CD4-positive, alpha-beta T cell treated with Interferon alpha-2 for 1 hour (primary cell): ENCODE measurements around the gene HTR2C.
"Not testable (repeated sequence)": the region's sequence is repeated elsewhere in the genome, so short reads cannot be mapped to it uniquely, and the experiment has no call there.

Source experiments
- DNase-seq, 2 donors: peaks; one replicate each; pipeline ENCODE4 v3.0.0-alpha.2; 2020 to 2022

HTR2C gene

GRCh38 chrX:114583646-114584374 is at the start of gene HTR2C:
TSS of gene HTR2C (plus strand) at chrX:114584086. CDS start at chrX:114726937, 142,851 bp downstream.
- no peak for DNase-seq

DNA sequence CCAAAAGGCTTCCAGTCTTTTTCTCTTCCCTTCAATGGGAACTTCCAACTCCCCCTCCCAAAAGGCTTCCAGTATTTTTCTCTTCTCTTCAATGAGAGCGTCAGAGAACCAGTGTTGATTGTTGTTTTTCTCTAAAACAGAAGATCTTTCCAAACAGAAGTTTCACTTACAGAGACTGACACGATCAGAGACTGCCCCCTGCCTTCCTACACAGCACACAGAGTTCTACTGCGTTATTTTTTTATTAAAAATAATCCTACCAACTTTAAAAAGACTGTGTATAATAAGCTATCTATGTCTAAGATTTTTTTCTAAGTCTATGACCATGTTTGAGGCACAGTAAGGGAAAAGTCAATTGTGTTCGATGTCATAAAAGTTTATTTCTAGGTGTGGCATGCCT is 3.5 kb upstream of the HTR2C start:
- no peak for DNase-seq

DNA sequence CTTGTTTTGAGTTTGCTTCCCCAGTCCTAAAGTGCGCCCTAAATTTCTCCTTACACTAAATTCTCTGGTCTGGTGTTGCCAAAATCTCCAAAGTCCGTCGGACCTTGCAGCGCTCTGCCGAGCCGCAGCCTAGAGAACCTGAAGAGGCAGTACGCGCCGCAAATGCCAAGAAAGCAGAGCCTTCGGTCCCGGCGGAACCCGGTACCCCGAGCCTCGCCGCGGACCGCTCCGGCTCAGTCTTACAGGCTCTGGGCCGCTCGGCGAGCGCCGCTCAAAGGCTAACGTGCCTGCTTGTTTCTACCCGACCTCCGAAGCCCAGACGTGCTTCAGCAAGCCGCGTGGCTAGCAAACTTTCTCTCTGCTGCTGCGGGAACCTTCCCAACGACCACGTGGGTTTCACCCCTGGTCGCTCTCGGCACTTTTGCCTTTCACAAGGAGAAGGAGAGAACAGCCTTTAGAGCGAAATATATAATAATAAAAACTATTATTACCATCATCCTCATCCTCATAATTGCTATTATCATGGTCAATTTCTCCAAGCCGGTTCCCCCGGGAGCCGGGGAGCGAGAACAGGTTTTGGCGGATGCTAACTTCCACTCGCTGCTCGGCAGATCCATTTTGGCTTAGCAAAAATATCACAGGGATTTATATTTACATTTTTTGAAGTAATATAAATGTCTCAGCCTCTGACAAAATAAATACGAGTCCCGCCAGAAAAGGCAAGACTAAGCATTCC is 2.2 kb upstream of the HTR2C start:
- no peak for DNase-seq

GRCh38 chrX:114582264-114582632 is 1.6 kb upstream of the HTR2C start:
- DNase-seq = no peak

DNA sequence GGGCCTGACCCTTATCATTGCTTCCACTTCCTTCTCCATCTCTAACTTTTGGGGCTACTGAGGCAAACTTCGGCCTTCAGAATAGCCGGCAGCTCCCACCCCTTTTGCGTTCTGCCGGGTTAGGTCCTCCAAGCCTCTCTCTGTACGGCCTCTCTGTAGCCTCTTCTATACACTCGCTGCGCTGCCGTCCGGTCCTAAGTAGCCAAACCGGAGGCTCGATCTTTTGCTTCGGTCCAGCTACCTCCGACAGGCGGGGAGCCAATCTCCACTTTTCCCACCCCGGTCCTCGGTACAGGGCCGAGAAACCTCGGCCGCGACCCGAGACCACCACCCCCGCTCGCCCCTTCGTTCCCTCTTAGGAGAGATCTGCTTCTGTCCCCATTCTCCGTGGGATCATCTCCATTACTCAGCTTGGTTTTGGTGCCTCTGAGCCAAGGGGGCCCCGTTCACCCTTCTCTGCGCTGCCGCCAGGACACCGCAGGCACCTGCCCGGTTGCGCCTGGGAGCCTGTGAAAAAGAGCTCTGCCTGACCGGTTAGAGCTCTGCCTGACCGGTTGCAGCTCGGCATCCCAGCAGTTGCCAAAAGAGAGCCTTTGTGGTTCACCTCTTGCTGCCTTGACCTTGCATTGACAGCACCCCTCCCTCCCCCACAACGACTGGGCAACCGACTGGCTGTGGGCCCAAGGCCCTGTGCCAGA is 1.0 kb upstream of the HTR2C start:
- no peak for DNase-seq

- no peak for DNase-seq
Measured at GRCh38 chrX:114584375-114584943, 573 bp downstream of the HTR2C start.

DNA sequence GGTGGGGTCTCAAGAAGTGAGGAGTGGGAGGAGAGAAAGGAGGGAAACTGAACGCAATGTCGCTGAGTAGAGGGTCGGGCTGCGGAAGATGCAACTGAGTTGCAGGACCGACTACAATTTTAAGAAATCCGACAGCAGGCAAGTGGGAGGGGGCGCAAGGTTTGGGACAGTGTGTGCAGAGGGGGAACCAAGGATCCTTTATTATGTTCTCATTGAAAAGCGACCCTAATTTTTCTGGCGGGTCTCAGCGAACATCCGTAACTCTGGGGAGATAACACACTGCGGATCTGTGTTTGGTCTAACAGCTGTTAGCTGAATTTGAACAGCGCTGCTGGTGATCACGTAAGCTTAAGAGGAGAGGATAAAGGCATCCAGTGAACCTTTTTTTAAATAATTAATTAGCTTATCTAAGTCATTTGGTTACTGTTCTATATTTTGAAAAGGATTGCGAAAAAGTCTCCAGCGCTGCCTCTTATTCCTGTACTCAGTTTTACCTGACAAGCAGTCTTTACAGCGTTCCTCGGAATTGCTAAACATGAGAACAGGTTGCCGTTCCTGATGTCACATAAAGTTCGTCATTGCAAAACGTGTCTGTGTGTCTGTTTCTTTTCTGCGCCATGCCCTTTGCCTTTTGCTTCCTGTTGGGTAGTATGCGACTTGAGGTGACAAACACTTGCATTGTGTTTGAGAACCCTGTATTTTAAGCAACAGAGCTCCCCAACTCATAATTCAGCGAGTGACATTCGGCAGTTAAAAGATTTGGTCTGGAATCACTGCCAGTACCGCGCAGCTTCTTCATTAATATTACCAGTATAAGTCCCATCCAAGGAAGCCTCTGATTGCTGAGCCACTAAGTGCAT is 1.3 kb downstream of the HTR2C start:
- DNase-seq = no peak

DNA sequence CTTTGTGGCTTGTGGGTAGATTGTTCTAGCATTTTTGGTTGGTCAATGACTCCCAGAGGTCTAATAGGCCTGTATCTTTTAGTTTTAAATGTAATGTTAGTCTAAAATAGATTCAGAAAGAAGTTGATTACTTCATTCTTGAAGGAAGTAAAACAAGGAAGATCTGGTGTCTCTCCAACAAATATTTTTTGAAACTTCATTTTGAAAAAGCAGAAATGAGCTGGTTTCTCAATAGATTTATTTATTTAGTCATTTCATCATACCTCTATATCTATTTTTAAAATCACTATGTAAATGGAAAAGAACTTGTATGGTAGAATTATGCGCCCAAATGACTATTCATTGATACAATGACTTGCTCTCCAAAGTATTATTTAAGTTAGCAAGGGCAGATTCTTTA is 7.2 kb downstream of the HTR2C start:
- DNase-seq = no peak

DNA sequence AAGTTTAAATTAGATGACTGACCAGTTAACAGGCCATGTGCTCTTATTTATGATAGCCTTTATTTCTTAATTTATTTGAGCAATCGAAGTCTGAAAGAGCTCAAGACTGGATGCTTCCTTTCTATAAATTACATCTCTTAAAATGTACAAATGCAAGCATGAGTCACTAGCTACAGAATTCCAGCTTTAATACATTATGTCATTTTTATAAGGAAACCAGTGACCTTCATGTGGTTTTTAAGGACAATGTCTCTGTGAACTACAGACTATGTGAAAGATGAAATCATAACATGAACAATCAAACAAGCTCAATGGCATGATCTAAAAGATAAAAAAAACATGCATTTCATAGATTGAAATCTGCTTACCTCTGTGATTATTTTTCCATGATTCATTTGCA is 15.4 kb downstream of the HTR2C start:
- DNase-seq = no peak

DNA sequence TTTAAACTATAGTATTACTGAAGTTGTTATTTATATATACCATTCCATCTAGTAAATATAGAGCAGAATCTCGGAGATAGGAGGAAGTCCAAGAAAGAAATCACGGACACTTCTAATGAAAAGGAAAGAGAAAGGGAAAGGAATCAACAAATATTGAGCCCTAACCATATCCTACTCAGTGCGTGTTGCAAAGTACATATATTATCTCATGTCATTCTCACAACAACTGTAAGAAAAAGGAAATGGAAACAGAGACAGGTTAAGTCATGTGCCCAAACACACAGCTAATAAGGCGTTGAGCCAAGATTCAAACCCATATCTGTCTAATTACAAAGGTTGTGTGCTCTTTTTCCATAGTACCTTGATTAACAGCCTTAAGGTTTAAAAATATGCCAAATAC is 16.0 kb downstream of the HTR2C start:
- DNase-seq = no peak

- DNase-seq = not testable (repeated sequence)
Measured at GRCh38 chrX:114606619-114607018, 22.7 kb downstream of the HTR2C start.

GRCh38 chrX:114611018-114611619 is 27.2 kb downstream of the HTR2C start:
- DNase-seq = peak in 1 of 2 donors; percentile 3

DNA sequence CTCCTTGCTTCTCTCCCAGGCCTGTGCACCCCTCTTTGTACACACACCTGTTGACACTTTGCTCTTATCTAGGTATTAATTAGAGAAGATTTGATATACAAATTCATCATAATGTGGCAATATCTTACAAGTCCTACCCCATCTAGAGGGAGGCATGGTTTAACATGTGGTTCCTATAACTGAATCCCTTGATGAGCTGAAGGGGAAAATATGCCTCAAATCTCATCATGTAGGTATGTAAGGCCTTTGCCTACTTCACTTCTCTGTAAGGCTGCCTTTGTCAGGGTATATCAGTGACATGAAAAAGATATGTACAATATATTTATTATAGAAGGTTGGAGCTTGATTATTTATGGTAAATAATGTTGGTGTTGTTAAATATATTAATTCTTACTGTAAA is 31.9 kb downstream of the HTR2C start:
- no peak for DNase-seq

GRCh38 chrX:114619874-114620273 is 36.0 kb downstream of the HTR2C start:
- no peak for DNase-seq

- no peak for DNase-seq
Measured at GRCh38 chrX:114626323-114626722, 42.4 kb downstream of the HTR2C start.

DNA sequence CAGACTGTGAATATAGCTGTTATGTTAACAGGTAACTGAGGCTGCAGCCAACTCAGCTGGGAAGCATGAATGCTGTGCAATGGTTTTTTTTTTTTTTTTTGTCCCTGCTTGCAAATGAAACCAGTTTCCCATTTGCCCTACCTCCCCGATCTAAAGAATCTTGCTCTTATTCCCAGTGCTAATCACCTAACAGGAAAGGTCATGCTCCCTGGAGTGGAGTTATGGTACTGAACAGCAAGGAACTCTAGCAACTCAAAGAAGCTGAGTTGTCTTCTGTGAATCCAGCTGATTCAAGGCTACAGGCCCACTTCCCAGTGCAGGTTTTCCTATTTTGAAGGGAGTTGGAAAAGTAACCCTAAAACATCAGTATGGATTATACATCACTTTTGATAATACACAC is 52.1 kb downstream of the HTR2C start:
- DNase-seq = no peak

GRCh38 chrX:114650351-114650750 is 66.5 kb downstream of the HTR2C start:
- DNase-seq = no peak

DNA sequence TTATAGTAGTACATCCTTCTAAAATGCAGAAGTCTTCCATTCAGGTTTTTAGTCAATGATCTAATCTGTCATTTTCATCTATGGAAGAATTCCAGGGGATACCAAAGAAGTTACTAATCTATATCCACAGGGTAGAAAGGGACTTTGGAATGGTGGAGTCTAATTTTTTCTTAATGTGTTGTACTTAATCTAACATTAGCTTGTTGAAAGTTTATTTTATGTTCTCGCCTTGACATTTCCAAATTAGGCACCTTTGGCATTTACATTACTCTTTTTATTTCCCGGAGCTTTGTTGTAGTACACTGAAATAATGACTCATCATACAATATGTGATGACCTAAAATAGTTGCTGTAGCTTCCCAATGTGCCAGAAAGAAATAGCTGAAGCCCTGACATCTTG is 91.5 kb downstream of the HTR2C start:
- DNase-seq = no peak

DNA sequence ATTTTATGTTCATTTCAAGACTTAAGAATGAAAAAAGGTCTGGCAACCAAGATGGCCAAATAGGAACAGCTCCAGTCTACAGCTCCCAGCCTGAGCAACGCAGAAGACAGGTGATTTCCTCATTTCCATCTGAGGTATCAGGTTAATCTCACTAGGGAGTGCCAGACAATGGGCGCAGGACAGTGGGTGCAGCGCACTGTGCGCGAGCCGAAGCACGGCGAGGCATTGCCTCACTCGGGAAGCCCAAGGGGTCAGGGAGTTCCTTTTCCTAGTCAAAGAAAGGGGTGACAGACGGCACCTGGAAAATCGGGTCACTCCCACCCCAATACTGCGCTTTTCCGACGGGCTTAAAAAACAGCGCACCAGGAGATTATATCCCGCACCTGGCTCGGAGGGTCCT is 116.6 kb downstream of the HTR2C start:
- not testable (repeated sequence) for DNase-seq

- DNase-seq = no peak
Measured at GRCh38 chrX:114709406-114709805, 125.5 kb downstream of the HTR2C start.

GRCh38 chrX:114710571-114710970 is 126.7 kb downstream of the HTR2C start:
- DNase-seq = no peak

- DNase-seq = no peak
Measured at GRCh38 chrX:114712466-114712865, 128.6 kb downstream of the HTR2C start.
